Uterus (tissue), 2 donors: ENCODE results near the gene NCAM1.

Experiments used
- POLR2A ChIP-seq, 2 donors: fragments of 450-650 bp; IDR thresholded peaks; one replicate each; pipeline ENCODE4 v1.6.1; 2016; ENCODE audit warnings: antibody characterized with exemption in 2 of 2, mild to moderate bottlenecking in 1 of 2, moderate library complexity in 1 of 2
- TF ChIP-seq, protein P1 (sequence below), 4 experiments: fragments of 200-600 bp in 2 of 4; fragments of 450-650 bp in 2 of 4; sonication (generic) in 2 of 4; IDR thresholded peaks; one replicate each; pipeline ENCODE4 v1.5.1; 2016 to 2019; ENCODE audit warnings: antibody characterized with exemption in 4 of 4, mild to moderate bottlenecking in 2 of 4, moderate library complexity in 1 of 4

DNA sequence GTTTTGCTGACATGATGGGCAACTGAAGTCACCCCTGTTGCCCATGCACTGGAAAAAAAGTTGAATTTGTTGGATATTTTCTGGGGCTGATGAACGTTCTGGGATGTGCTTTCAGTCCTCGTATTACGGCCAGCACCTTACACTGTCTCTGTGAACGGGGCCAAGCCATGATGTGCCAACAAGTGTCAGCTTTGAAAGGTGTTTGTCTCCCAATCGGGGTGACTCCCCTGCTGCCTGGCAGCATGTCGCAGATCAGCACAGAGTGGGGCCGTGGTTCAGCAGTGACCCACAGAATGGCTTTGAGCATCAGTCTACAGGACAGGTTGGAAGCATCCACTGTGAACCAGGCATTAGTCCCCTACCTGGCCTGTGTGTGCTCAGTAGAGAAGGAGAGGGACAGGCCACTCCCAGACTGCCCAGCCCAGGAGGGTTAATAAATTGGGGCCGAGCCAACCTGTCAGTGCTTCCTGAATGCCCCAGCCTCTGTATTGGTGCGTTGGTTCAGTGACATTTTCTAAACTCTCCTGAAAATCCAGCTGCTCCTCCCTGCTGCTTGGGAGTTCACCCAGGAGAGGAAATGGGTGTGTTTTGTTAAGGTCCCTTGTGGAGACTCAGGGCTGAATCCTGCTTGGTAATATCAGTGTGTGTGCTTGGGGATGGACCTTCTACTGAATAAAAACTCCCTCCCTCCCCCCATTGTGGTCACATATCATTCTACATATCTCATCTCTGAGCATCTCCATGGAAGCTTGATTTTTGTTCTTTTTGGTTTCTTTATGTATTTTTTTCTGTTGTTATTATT is 302.4 kb downstream of the NCAM1 start:
- TF ChIP-seq, protein P1, sequence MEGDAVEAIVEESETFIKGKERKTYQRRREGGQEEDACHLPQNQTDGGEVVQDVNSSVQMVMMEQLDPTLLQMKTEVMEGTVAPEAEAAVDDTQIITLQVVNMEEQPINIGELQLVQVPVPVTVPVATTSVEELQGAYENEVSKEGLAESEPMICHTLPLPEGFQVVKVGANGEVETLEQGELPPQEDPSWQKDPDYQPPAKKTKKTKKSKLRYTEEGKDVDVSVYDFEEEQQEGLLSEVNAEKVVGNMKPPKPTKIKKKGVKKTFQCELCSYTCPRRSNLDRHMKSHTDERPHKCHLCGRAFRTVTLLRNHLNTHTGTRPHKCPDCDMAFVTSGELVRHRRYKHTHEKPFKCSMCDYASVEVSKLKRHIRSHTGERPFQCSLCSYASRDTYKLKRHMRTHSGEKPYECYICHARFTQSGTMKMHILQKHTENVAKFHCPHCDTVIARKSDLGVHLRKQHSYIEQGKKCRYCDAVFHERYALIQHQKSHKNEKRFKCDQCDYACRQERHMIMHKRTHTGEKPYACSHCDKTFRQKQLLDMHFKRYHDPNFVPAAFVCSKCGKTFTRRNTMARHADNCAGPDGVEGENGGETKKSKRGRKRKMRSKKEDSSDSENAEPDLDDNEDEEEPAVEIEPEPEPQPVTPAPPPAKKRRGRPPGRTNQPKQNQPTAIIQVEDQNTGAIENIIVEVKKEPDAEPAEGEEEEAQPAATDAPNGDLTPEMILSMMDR (IDR thresholded peaks at IDR 0.05) = no peak
- TF ChIP-seq POLR2A (IDR thresholded peaks at IDR 0.05) = no peak
